ENCODE results near the gene ADAMTS17.

ADAMTS17 gene

DNA sequence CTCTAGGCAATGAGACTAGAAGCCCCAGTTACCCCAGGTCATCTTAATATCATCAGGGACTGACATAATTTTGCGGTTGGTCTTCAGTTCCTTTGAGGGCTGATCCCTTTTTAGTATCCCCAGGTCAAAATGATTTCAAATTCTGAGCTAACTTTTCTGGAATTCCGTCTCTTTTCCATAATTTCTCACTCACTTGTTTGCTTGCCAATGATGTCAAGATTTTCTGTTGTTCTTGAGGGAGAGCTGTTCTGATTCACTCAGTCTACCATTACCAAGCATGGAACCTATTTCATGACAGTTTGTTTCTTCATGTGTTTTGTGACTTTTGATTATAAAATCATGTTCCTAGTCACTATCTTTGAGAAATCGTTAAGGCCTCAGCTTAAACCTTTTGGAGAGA, 418.1 kb downstream of the ADAMTS17 start:
- no peaks in the 10 kb centered on the region for H3K79me2 ChIP-seq (ENCODE audit: control insufficient read depth, low read length)
- no peak for TF ChIP-seq EZH2phosphoT487 (IDR thresholded peaks at IDR 0.05; ENCODE audit: borderline replicate concordance, low read length)

More for the DNA sequence above, 418.1 kb downstream of the ADAMTS17 start:
- no peak overlapping the region for H3K4me3 ChIP-seq (ENCODE audit: low read length)
- no peak overlapping the region for H3K27ac ChIP-seq (ENCODE audit: low read depth, low read length)
- peaks cover 5% of the 10 kb centered on the region; the same call in 1 of the 2 replicates for H3K9me3 ChIP-seq (ENCODE audit: control insufficient read depth, insufficient read depth, low read length)
- no peaks in the 10 kb centered on the region for H3K4me1 ChIP-seq (ENCODE audit: control insufficient read depth, low read length)
- no peaks in the 10 kb centered on the region for H3K36me3 ChIP-seq (ENCODE audit: control insufficient read depth, low read length)
- no peaks in the 10 kb centered on the region for H4K20me1 ChIP-seq (ENCODE audit: control insufficient read depth, insufficient read depth, low read depth, low read length)
- H3K9me2 ChIP-seq (replicated peaks; ENCODE audit: control insufficient read depth, low read length): no peaks in the 10 kb centered on the region
- H3K27me3 ChIP-seq (ENCODE audit: control insufficient read depth, low read length): no peaks in the 10 kb centered on the region
- H3F3A ChIP-seq (ENCODE audit: control insufficient read depth, insufficient read depth): no peaks in the 10 kb centered on the region
- H3K4me2 ChIP-seq (ENCODE audit: low read length): no peak overlapping the region

Measured in DOHH2 (cell line).